GM18858 (cell line): ENCODE measurements around the gene PTPRQ.
"Not testable (repeated sequence)": the region's sequence is repeated elsewhere in the genome, so short reads cannot be mapped to it uniquely, and the experiment has no call there.

ENCODE experiments used
- ATAC-seq: cut with Tn5 transposase; IDR thresholded peaks from one replicate; pipeline ENCODE4 v1.9.1; 2021; ENCODE audit not compliant: unreplicated experiment

The PTPRQ gene

DNA sequence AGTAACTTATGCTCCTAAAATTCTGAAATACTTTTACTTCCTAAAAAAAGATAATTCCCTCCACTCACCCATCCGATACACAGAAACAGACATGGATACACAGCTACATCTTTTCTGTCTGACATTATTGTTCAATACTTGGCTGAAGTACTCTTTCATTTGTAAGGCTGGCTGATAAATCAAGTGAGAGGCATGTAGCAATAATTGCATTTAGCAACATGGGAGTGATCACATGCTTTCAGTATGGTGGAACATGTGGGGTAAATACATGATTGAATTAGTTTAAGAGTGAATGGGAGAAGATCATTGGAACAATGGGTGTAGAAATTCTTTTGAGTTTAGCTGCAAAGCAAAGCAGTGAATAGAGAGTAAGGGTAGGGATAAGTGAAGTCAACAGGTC lies 25.6 kb downstream of the PTPRQ start:
- ATAC-seq, result no peak

DNA sequence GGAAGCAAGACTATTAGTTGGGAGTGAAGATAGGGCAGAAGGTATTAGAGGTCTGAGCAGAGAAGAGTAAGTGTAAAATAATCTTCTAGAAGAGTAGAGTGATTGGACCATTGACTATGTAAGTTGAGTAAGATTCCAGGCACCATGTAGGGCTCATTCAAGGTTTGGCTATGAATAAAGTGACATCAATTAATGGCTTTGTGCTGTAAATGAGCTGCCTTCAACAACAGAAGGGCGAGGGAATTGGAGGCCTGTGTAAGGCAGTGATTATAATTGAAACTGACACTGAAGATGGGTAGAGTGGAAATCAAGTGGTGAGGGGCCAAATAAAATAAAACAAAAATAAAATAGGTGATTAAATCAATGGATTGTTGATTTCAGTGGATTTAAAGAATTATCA lies 26.4 kb downstream of the PTPRQ start:
- ATAC-seq, result no peak

DNA sequence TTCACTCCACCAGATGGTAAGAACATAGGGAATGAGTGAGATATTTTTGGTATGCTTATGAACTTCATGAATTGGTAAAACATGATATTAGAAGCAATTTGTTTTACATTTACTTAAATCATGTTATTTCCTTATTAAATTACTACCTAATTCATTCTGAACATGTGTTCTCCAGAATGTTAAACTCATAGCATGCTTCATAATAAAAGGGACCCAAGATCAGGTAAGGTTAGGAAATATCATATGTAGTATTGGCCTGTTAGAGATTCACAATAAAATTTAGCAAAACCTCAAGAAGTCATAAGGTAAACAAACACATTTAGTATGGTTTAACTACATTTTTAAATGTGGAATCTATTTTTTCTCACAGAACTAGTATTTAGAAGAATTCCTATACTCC lies 28.2 kb downstream of the PTPRQ start:
- no peak for ATAC-seq

GRCh38 chr12:80472911-80473500 lies 29.0 kb downstream of the PTPRQ start:
- ATAC-seq, result peak; percentile 81

- not testable (repeated sequence) for ATAC-seq
Observed at GRCh38 chr12:80477521-80478145, 33.6 kb downstream of the PTPRQ start.

GRCh38 chr12:80484746-80485145 lies 40.7 kb downstream of the PTPRQ start:
- ATAC-seq, result no peak

DNA sequence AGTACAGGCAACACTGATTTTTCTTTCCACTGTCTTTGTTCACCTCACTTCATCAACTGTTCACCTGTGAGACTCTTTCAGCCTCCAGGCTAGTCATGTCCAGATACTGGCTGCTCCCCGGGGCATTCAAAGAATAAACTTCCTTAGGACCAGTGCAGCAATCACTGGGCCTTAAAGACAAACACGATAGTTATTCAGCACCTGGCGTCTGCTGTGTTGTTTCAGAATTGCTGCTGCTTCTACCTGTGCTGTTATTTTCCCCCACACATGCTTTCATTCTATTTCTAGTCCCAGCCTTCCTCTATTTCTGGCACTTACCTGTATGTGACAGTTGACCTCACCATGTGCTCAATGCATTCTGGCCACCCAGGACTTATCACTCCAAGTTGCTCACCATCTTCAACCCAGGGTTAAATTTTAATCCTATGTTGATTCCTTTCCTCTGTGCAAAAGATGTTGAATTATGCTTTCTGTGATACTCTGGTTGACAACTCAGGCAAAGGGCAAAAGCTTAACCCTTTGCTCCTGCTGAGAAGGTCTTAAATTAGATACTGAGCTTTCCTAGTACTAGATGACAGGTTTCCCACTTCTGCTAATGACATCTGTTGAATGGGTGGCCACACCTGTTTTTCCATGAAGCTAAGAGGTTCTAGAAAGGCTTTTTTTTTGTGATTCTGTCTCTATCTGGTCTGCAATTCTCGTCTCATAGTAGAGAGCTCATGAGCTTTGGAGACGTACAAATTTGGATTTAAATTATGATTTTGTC lies 41.4 kb downstream of the PTPRQ start:
- peak; percentile 54 for ATAC-seq

- no peak for ATAC-seq
Observed at GRCh38 chr12:80490329-80490728, 46.3 kb downstream of the PTPRQ start.

DNA sequence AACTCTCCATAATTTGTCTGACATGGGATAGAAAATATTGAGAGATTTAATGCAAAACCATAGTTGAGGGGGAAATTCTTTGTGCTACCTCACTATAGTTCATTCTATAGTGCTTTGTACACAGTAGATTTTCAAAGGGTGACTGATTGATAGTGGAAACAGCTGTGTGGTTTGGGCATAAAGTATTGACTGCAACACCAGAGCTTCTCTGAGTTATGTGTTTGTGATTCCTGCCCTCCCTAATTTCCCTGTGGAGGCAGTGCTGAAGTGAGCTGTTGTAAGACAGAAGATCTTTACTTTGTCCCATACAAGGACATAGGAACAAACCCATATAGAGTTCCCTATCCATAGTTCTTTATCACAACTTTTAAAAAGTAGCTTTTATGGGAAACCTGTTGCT lies 47.1 kb downstream of the PTPRQ start:
- no peak for ATAC-seq

- ATAC-seq, result no peak
Observed at GRCh38 chr12:80493466-80493865, 49.4 kb downstream of the PTPRQ start.

DNA sequence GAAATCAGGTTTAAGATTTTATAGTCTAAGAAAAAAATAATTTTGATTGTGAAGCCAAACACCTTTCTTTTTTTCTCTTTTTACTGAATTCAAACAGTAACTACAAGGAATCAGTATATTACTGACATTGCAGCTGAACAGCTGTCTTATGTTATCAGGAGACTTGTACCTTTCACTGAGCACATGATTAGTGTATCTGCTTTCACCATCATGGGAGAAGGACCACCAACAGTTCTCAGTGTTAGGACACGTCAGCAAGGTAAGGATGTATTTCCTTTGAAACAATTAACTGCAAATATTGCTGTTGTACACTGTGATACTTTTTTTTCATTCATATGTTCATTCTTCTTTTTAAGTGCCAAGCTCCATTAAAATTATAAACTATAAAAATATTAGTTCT lies 50.8 kb downstream of the PTPRQ start:
- ATAC-seq, result no peak

GRCh38 chr12:80498059-80498728 lies 54.2 kb downstream of the PTPRQ start:
- ATAC-seq, result peak; percentile 43

GRCh38 chr12:80504389-80505163 lies 60.5 kb downstream of the PTPRQ start:
- peak; percentile 89 for ATAC-seq

DNA sequence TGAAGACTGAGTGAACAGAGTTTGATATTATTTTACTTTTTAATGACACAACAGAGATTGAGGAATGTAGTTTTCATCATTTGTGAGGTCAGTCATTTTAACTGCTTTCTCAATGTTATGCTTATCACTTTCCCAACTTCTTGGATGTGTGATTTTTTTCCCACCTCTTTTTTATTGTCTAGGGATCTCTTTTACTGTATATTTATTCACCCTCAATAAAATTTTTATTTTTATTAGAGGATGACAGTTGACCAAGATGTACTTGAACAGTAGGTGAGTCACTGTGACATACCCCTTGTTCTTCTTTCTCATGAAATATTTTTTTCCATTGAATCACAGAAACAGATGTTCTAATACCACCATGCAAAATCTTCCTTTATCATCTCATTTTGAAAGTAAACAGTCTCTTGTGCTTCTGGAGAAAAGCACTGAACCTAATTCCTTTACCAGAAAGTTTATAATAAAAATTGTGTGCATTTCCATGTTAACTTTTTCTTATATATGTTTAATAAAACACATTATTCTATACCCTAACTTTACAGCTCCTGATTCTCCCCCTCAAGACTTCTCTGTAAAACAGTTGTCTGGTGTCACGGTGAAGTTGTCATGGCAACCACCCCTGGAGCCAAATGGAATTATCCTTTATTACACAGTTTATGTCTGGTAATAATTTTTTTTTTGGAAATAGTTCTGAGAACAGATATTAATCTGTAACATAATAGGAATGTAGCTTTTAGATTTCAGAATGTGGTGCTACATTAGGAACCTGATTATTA lies 65.9 kb downstream of the PTPRQ start:
- no peak for ATAC-seq

- ATAC-seq, result no peak
Observed at GRCh38 chr12:80512781-80513180, 68.7 kb downstream of the PTPRQ start.

DNA sequence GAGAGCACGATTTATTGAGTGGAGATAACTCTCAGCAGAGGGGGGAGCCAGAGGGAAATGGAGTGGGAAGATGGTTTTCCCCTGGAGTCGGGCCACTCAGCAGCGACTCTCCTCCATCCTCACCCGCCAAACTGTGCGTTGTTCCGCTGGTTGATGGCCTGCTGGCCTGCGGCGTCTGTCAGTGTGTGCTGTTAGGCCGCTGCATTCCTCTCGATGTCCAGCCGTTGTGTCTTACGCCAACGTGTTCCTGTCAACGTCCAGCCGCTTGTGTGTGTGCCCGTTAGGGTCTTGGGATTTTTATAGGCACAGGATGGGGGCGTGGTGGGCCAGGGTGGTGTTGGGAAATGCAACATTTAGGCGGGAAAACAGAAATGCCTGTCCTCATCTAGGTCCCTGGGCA lies 69.2 kb downstream of the PTPRQ start:
- ATAC-seq, result no peak

GRCh38 chr12:80517655-80518054 lies 73.6 kb downstream of the PTPRQ start:
- no peak for ATAC-seq

DNA sequence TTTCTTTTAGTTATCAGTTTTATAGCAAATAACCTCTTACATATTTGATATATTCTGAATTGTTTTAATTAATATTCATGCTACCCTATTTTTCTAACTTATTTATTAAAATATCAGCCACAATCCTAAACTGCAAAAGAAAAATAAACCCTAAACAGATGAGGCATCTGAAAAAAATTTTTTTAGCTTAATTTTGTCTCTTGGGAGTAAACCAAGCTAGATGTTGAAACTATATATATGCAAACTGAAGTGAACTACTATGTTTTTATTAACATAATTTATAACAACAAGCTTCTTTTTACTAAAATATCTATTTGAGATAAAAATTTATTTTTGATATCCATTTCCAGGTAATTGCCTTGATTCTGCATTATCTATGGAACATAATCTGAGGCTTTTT lies 87.6 kb downstream of the PTPRQ start:
- no peak for ATAC-seq

- no peak for ATAC-seq
Observed at GRCh38 chr12:80539029-80539428, 95.0 kb downstream of the PTPRQ start.

DNA sequence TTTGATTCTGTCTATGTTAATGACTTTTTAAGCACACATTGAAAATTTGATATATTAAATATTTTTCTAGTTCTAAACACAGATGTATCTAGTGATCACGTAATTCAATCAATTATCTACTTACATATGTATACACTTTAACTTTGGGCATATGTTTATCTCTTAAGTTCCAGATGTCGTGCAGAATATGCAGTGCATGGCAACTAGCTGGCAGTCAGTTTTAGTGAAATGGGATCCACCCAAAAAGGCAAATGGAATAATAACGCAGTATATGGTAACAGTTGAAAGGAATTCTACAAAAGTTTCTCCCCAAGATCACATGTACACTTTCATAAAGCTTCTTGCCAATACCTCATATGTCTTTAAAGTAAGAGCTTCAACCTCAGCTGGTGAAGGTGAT lies 105.3 kb downstream of the PTPRQ start:
- ATAC-seq, result no peak
